Spleen (tissue), 11 donors: Measurements from ENCODE around the gene MBLAC1. TPM values are rescaled to one million over a fixed set of nuclear protein-coding genes. Genes with fewer than 3 reads are reported as not detected.

ENCODE experiments used
- DNase-seq: peaks from one replicate; pipeline ENCODE4 v3.0.0-alpha.2; 2020
- H3K27ac ChIP-seq, 8 donors: fragments of 200-600 bp; sonication (generic) in 7 of 8; 1 replicate in 4 of 8; 2 replicates in 4 of 8; pipeline versions ENCODE4 v1.5.0 to v1.8.0; 2016 to 2021; ENCODE audit warnings: inconsistent platforms in 4 of 8, mild to moderate bottlenecking in 4 of 8, moderate library complexity in 1 of 8
- H3K27me3 ChIP-seq, 7 donors: fragments of 200-600 bp; sonication (generic) in 6 of 7; replicated peaks in 1 of 7; 1 replicate in 4 of 7; 2 replicates in 3 of 7; pipeline versions ENCODE4 v1.5.0 to v1.8.0; 2016 to 2021; ENCODE audit warnings: inconsistent platforms in 3 of 7, mild to moderate bottlenecking in 1 of 7
- H3K36me3 ChIP-seq, 6 donors: fragments of 200-600 bp; sonication (generic) in 5 of 6; 1 replicate in 4 of 6; 2 replicates in 2 of 6; pipeline versions ENCODE4 v1.5.0 to v1.8.0; 2016 to 2021; ENCODE audit warnings: inconsistent platforms in 2 of 6
- H3K4me1 ChIP-seq, 6 donors: fragments of 200-600 bp; sonication (generic) in 5 of 6; 1 replicate in 3 of 6; 2 replicates in 3 of 6; pipeline versions ENCODE4 v1.5.0 to v1.8.0; 2016 to 2021; ENCODE audit warnings: inconsistent platforms in 3 of 6
- H3K4me3 ChIP-seq, 8 donors: fragments of 200-600 bp; sonication (generic) in 7 of 8; 1 replicate in 4 of 8; 2 replicates in 4 of 8; pipeline versions ENCODE4 v1.5.0 to v1.8.0; 2016 to 2021; ENCODE audit warnings: inconsistent platforms in 4 of 8, mild to moderate bottlenecking in 4 of 8, moderate library complexity in 2 of 8
- H3K9me3 ChIP-seq, 8 donors: fragments of 200-600 bp; sonication (generic) in 7 of 8; 1 replicate in 4 of 8; 2 replicates in 4 of 8; pipeline versions ENCODE4 v1.5.0 to v1.8.0; 2016 to 2021; ENCODE audit warnings: inconsistent platforms in 4 of 8
- POLR2A ChIP-seq, 3 donors: fragments of 450-650 bp; IDR thresholded peaks; one replicate each; pipeline ENCODE4 v1.5.1; 2017; ENCODE audit warnings: antibody characterized with exemption in 3 of 3, mild to moderate bottlenecking in 1 of 3
- POLR2AphosphoS5 ChIP-seq, 3 donors: sonication (generic); formaldehyde crosslinking; IDR thresholded peaks; one replicate each; pipeline ENCODE4 v1.5.1; 2017; ENCODE audit warnings: antibody characterized with exemption in 3 of 3
- WGBS, 5 donors: extraction: QIAGEN DNeasy Blood & Tissue Kit in 3 of 5; methylation state at CpG; one replicate each; pipeline versions ENCODE4 v1.1.5 to v1.1.7; 2013 to 2018; 5-methylcytosine and 5-hydroxymethylcytosine counted together
- intact Hi-C: fragments of 100-400 bp; cut with DNase I; formaldehyde crosslinking; loops from one replicate; pipeline ENCODE4 v1.15.0; 2023; ENCODE audit warnings: low total_unique reads
- microRNA-seq, 3 donors: library from miRNA; unstranded; fragments of <30 nt; microRNA quantifications; one replicate each; pipeline versions ENCODE4 to v1.1.0, GENCODE V29; 2019 to 2020
- polyA plus RNA-seq, 3 donors: library from polyadenylated mRNA; stranded (reverse); fragments of 200-250 nt; gene quantifications; one replicate each; pipeline ENCODE4 v1.2.1, GENCODE V29; 2013
- small RNA-seq, 4 donors: library from RNA; depleted of rRNA; stranded (forward); fragments of <200 nt; gene quantifications; one replicate each; pipeline ENCODE3, GENCODE V24; 2016
- total RNA-seq, 7 donors: library from RNA; depleted of rRNA in 3 of 7; stranded (reverse); fragments of >200 nt in 3 of 7; fragmentation: NEBNext Ultra II Directional in 4 of 7; extraction: Animal tissue kit (Norgen Biotek cat#: 25700) in 4 of 7; gene quantifications; one replicate each; pipeline versions ENCODE4 v1.1.0 to v1.2.1, GENCODE V29; 2016 to 2021
- donor health status: healthy with polysubstance abuse.
- donor health status: DM: no; HTN: no; CAD: no; lungs with moderate emphysema.
- donor health status: DM: no; HTN: no; CAD: no.
- donor health status: Bipolar disorder and iron deficiency.
- donor health status: healthy.
- donor health status: DM: no; HTN: no; CAD: no.
- donor health status: DM: yes; HTN: yes; CAD: no.

MBLAC1 gene
- total and polyA plus RNA-seq, 10 donors = 1.7 to 4.4 (median 2.2) TPM

- H3K4me3 ChIP-seq = peak within 1 kb of the TSS; percentile 41 to 71 (median 48)
- TF ChIP-seq POLR2AphosphoS5 (IDR thresholded peaks at IDR 0.05) = peak in 1 of 3 donors; percentile 58
- no peak for TF ChIP-seq POLR2A (IDR thresholded peaks at IDR 0.05)
- 5 to 8% (median 6%) methylated on average over 52 to 78 of the region's 78 CpGs for WGBS, 5 donors
- intact Hi-C loops = no loop called here
- H3K27me3 ChIP-seq = peaks cover 0 to 16% (median 0%) of the 10 kb centered on the region in 7 donors
- peaks cover 0 to 40% (median 18%) of the 10 kb centered on the region in 6 donors for H3K4me1 ChIP-seq
- DNase-seq = peak; percentile 97
- peak within 1 kb of the TSS in 6 of 8 donors; percentile 20 to 65 (median 44) for H3K27ac ChIP-seq
- H3K36me3 ChIP-seq = no peaks in the 10 kb centered on the region
- peaks cover 0 to 6% (median 0%) of the 10 kb centered on the region in 8 donors for H3K9me3 ChIP-seq
Measured at GRCh38 chr7:100177045-100178001, 50.6 kb downstream of the MBLAC1 start, which contains the start of the genes GPC2 and STAG3. Gene GPC2, minus strand, starts transcription at chr7:100177381. Its CDS starts 182 bp downstream, at chr7:100177199. Gene STAG3, plus strand, starts transcription at chr7:100177918. Its CDS starts 2,639 bp downstream, at chr7:100180557.

Small RNA genes lying within 50 kb of the gene (microRNA-seq; reads per million reads assigned to microRNA genes)
- gene MIR106B = 1,787 to 4,141 (median 2,143) reads per million in 3 donors
- gene MIR25 = 490 to 708 (median 499) reads per million in 3 donors
- 0.28 to 0.36 (median 0.35) reads per million in 3 donors for gene MIR4658
- 2,951 to 5,803 (median 3,862) reads per million in 3 donors for gene MIR93

Small RNA genes lying within 50 kb of the gene (small RNA-seq; reads per million reads assigned to genes)
- gene MIR106B = 45.6 to 71.3 (median 61.7) reads per million in 4 donors
- 1,337 to 2,011 (median 1,753) reads per million in 4 donors for gene MIR25
- gene MIR93 = 81.4 to 113 (median 106) reads per million in 4 donors

Other genes with a start within 250 kb of the MBLAC1 start
- gene OR2AE1, start 249.9 kb upstream of the MBLAC1 start, total RNA-seq = under 1 TPM in 1 of 7 donors, not detected in 6; 0.94 TPM
- gene OR2AE1, start 249.9 kb upstream of the MBLAC1 start, polyA plus RNA-seq = not detected
- 10 to 100 TPM; 34.7 to 58.5 (median 40.3) TPM for gene TRIM4, start 207.4 kb upstream of the MBLAC1 start, total RNA-seq
- 10 to 100 TPM; 14.3 to 20.9 (median 14.7) TPM for gene TRIM4, start 207.4 kb upstream of the MBLAC1 start, polyA plus RNA-seq
- 1 to 10 TPM in 1 of 7 donors, under 1 TPM in 1, not detected in 5; 0.47 to 1.0 TPM for gene GJC3, start 197.3 kb upstream of the MBLAC1 start, total RNA-seq
- under 1 TPM in 2 of 3 donors, not detected in 1; 0.29 to 0.53 TPM for gene GJC3, start 197.3 kb upstream of the MBLAC1 start, polyA plus RNA-seq
- under 1 TPM in 1 of 7 donors, not detected in 6; 0.79 TPM for gene AZGP1, start 150.9 kb upstream of the MBLAC1 start, total RNA-seq
- gene AZGP1, start 150.9 kb upstream of the MBLAC1 start, polyA plus RNA-seq = 1 to 10 TPM in 1 of 3 donors, under 1 TPM in 2; 0.13 to 2.3 (median 0.36) TPM
- gene ZKSCAN1, start 111.4 kb upstream of the MBLAC1 start, total RNA-seq = 10 to 100 TPM; 29.7 to 77.9 (median 65.7) TPM
- gene ZKSCAN1, start 111.4 kb upstream of the MBLAC1 start, polyA plus RNA-seq = 10 to 100 TPM in 2 of 3 donors, 1 to 10 TPM in 1; 7.3 to 11.5 (median 10.6) TPM
- gene ZSCAN21, start 77.2 kb upstream of the MBLAC1 start, total RNA-seq = 10 to 100 TPM in 2 of 7 donors, 1 to 10 TPM in 5; 7.2 to 14.3 (median 9.2) TPM
- gene ZSCAN21, start 77.2 kb upstream of the MBLAC1 start, polyA plus RNA-seq = 1 to 10 TPM; 3.7 to 6.1 (median 5.0) TPM
- 10 to 100 TPM; 25.7 to 34.0 (median 29.3) TPM for gene ZNF3, start 45.2 kb upstream of the MBLAC1 start, total RNA-seq
- 10 to 100 TPM; 11.0 to 17.3 (median 14.8) TPM for gene ZNF3, start 45.2 kb upstream of the MBLAC1 start, polyA plus RNA-seq
- 10 to 100 TPM; 47.0 to 86.7 (median 64.7) TPM for gene COPS6, start 38.0 kb upstream of the MBLAC1 start, total RNA-seq
- 10 to 100 TPM; 80.7 to 89.6 (median 83.5) TPM for gene COPS6, start 38.0 kb upstream of the MBLAC1 start, polyA plus RNA-seq
- 10 to 100 TPM; 49.5 to 74.7 (median 64.8) TPM for gene MCM7, start 25.6 kb upstream of the MBLAC1 start, total RNA-seq
- 10 to 100 TPM; 72.3 to 92.7 (median 75.8) TPM for gene MCM7, start 25.6 kb upstream of the MBLAC1 start, polyA plus RNA-seq
- gene AP4M1, start 25.3 kb upstream of the MBLAC1 start, total RNA-seq = 10 to 100 TPM in 5 of 7 donors, 1 to 10 TPM in 2; 9.2 to 18.0 (median 12.0) TPM
- 10 to 100 TPM in 2 of 3 donors, 1 to 10 TPM in 1; 8.7 to 10.1 (median 10.1) TPM for gene AP4M1, start 25.3 kb upstream of the MBLAC1 start, polyA plus RNA-seq
- gene TAF6, start 7.6 kb upstream of the MBLAC1 start, total RNA-seq = 10 to 100 TPM; 29.7 to 44.0 (median 36.5) TPM
- 10 to 100 TPM; 16.5 to 36.6 (median 21.3) TPM for gene TAF6, start 7.6 kb upstream of the MBLAC1 start, polyA plus RNA-seq
- gene CNPY4, start 7.3 kb upstream of the MBLAC1 start, total RNA-seq = 10 to 100 TPM; 12.4 to 19.7 (median 15.2) TPM
- 10 to 100 TPM in 2 of 3 donors, 1 to 10 TPM in 1; 9.7 to 14.1 (median 11.0) TPM for gene CNPY4, start 7.3 kb upstream of the MBLAC1 start, polyA plus RNA-seq
- gene LAMTOR4, start 22.0 kb downstream of the MBLAC1 start, total RNA-seq = 100 to 1,000 TPM; 152 to 328 (median 187) TPM
- gene LAMTOR4, start 22.0 kb downstream of the MBLAC1 start, polyA plus RNA-seq = 100 to 1,000 TPM; 470 to 709 (median 574) TPM
- gene TRAPPC14, start 31.8 kb downstream of the MBLAC1 start, total RNA-seq = 10 to 100 TPM; 33.0 to 68.7 (median 48.2) TPM
- gene TRAPPC14, start 31.8 kb downstream of the MBLAC1 start, polyA plus RNA-seq = 10 to 100 TPM; 33.0 to 54.5 (median 51.4) TPM
- 1 to 10 TPM; 1.3 to 6.2 (median 3.0) TPM for gene GAL3ST4, start 41.6 kb downstream of the MBLAC1 start, total RNA-seq
- 1 to 10 TPM; 1.0 to 2.8 (median 1.1) TPM for gene GAL3ST4, start 41.6 kb downstream of the MBLAC1 start, polyA plus RNA-seq
- 1 to 10 TPM; 2.4 to 5.3 (median 4.5) TPM for gene GPC2, start 50.4 kb downstream of the MBLAC1 start, total RNA-seq
- gene GPC2, start 50.4 kb downstream of the MBLAC1 start, polyA plus RNA-seq = 1 to 10 TPM; 2.1 to 4.4 (median 4.2) TPM
- 10 to 100 TPM in 5 of 7 donors, 1 to 10 TPM in 2; 8.0 to 59.6 (median 31.4) TPM for gene STAG3, start 51.0 kb downstream of the MBLAC1 start, total RNA-seq
- gene STAG3, start 51.0 kb downstream of the MBLAC1 start, polyA plus RNA-seq = 100 to 1,000 TPM in 2 of 3 donors, 10 to 100 TPM in 1; 69.5 to 123 (median 104) TPM
- 10 to 100 TPM; 21.9 to 58.7 (median 33.9) TPM for gene PVRIG, start 93.0 kb downstream of the MBLAC1 start, total RNA-seq
- gene PVRIG, start 93.0 kb downstream of the MBLAC1 start, polyA plus RNA-seq = 10 to 100 TPM; 20.3 to 41.2 (median 30.2) TPM
- not detected for gene SPDYE3, start 180.7 kb downstream of the MBLAC1 start, total RNA-seq
- gene SPDYE3, start 180.7 kb downstream of the MBLAC1 start, polyA plus RNA-seq = under 1 TPM; 0.09 to 0.22 (median 0.15) TPM
- gene PILRB, start 231.2 kb downstream of the MBLAC1 start, total RNA-seq = 100 to 1,000 TPM in 2 of 7 donors, 10 to 100 TPM in 5; 66.2 to 114 (median 70.5) TPM
- gene PILRB, start 231.2 kb downstream of the MBLAC1 start, polyA plus RNA-seq = 10 to 100 TPM; 56.8 to 97.5 (median 95.0) TPM
- 10 to 100 TPM; 19.8 to 61.1 (median 30.9) TPM for gene PILRA, start 246.5 kb downstream of the MBLAC1 start, total RNA-seq
- 10 to 100 TPM in 2 of 3 donors, 1 to 10 TPM in 1; 5.8 to 18.8 (median 11.7) TPM for gene PILRA, start 246.5 kb downstream of the MBLAC1 start, polyA plus RNA-seq